ENCODE results near the gene MS4A12.
"Not testable (repeated sequence)": the region's sequence is repeated elsewhere in the genome, so short reads cannot be mapped to it uniquely, and the experiment has no call there.

Gene MS4A12

GRCh38 chr11:60513496-60514460 is 21.2 kb downstream of the MS4A12 start:
- DNase-seq: no peak

DNA sequence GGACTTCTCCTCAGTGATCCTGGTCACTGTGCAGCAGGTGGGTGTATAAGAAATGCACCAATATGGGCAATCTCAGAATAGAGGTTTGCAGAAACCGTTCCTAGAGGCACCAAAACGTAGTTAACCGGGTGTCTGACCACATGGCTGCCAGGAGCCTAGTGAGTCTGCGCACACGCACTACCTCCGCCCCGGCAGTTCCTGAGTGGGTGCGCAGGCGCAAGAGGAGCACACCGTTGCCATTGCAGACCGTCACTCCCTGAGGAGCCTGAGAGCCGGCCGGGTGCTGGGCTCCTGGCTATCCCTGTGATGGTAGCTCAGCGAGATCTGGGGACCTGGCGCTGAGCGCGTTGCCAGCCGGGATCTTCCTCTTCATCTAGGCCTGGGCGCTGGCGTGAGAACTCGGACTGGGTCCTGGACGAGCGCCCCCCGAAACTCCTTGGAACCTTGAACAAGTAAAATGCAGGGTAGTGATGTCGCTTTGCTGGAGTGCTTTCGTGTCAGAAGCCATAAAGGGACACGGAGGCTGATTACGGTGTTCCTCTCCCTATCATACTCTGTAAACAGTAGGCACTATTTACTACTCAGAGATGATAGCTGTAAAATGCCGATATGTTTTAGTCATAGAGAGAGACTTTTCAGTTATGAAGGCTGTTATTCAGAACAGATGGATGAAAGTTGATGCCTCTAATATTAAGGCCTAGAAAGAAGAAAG is 22.7 kb downstream of the MS4A12 start, which contains the start of gene MS4A13:
TSS of gene MS4A13 (plus strand) at position 249 of the 712 bp plus-strand sequence. CDS start 2,692 bp downstream, outside the sequence.
- DNase-seq: no peak

- DNase-seq: no peak
Measured at GRCh38 chr11:60528465-60528864, 35.9 kb downstream of the MS4A12 start.

DNA sequence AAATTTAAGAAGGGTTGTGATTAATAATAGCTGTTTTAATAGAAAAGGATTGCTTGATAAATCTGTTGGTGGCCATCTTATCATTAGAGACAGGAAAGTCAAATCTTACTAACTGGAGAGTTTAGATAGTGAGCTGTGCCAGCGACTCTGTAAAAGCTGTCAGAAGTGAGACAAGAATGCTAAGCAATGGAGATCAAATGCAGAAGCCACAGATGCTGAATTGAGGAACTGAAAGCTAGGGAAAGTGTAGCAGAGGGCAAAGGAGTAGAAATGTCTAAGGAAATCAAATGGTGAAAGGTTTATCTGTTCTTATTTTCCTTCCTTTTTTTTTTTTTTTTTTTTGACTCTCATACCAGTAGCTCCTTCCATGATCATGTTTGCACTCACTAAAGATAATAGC is 36.4 kb downstream of the MS4A12 start:
- no peak for DNase-seq

DNA sequence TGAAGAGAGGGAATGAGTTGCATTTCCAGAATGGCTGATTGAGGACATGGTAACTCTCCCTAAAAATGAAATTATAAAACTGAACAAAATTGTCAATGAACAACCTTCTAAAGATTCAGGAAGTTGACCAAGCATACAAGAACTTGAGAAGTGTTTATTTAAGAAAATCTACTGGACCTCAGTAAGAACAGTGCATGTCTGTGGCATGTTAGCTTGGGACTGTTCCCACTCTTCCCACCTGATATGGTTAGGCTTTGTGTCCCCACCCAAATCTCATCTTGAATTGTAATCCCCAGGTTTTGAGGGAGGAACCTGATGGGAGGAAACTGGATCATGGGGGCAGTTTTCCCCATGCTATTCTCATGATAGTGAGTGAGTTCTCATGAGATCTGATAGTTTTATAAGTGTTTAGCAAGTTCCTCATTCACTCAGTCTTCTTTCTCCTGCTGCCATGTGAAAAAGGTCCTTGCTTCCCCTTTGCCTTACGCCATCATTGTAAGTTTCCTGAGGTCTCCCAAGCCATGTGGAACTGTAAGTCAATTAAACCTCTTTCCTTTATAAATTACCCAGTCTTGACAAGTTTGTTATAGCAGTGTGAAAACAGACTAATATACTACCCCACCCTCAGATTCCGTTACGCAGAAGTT is 38.0 kb downstream of the MS4A12 start:
- no peak for DNase-seq

DNA sequence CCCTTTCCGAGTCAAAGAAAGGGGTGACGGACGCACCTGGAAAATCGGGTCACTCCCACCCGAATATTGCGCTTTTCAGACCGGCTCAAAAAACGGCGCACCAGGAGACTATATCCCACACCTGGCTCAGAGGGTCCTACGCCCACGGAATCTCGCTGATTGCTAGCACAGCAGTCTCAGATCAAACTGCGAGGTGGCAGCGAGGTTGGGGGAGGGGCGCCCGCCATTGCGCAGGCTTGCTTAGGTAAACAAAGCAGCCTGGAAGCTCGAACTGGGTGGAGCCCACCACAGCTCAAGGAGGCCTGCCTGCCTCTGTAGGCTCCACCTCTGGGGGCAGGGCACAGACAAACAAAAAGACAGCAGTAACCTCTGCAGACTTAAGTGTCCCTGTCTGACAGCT is 39.8 kb downstream of the MS4A12 start:
- not testable (repeated sequence) for DNase-seq

GRCh38 chr11:60538627-60539026 is 46.0 kb downstream of the MS4A12 start:
- not testable (repeated sequence) for DNase-seq

- DNase-seq: no peak
Measured at GRCh38 chr11:60544077-60544476, 51.5 kb downstream of the MS4A12 start.
